ENCODE results near the gene RBP3.
A peak's percentile ranks its signal among the peaks of the same experiment; 100 is the strongest.

Gene RBP3

GRCh38 chr10:47357911-47358310 lies 9.7 kb downstream of the RBP3 start:
- no peak for DNase-seq (ENCODE audit: low read depth, low spot score)

DNA sequence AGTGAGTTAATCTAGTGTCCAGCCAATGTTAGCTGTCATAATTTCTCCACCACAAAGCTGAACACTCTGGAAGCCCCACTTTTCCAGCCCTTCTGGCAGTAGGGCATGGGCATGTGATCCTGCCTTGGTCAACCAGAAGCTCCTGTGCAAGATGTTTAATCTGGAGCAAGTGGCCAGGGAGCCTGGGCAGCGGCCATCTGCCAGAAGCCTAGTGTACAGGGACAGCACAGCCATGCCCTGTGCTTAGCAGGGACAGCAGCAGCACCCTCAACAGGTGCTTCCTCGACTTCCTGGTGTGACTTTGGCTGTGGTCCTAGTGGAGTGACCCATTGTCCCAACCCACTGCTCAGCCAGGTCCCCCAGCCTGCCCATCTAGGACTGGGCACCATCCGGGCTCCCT lies 10.3 kb downstream of the RBP3 start:
- DNase-seq (ENCODE audit: low read depth, low spot score), result no peak

GRCh38 chr10:47359101-47359500 lies 10.9 kb downstream of the RBP3 start:
- DNase-seq (ENCODE audit: low read depth, low spot score), result no peak

DNA sequence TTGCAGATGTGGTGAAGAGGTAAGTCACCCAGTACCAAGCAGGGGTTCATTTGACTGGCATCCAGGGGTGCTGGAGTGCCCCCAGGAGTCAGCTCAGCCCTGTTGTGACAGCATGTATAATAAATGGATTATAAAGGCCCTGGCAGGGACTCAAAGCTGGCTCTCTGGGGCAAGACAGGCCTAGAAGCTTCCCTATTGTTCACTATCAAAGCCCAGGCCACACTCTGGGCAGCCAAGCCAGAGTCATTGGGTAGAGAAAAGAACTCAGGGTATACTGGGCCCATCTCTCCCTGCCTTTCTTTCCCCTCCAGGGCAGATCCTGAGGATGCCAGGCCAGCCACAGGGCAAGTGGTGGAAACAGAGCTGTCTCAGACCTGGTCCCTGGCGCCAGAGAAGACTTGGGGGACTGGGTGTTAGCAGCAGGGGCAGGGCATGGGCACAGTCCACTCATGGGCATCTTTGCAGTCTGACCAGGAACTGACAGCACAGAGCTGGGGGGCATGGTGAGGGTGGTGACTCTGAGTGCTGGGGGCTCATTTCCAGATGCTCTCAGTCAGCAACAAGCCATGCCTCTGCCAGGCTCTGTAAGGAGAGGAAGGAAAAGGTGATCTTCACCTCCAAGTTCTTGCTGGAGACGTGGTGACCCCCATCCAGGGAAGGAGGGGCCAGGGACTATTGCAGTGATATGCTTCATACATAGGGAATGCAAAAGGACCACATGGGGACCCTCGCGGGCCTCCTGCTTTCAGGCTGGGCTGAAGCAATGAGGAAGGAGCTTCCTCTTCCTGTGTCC lies 11.7 kb downstream of the RBP3 start:
- DNase-seq (ENCODE audit: low read depth, low spot score), result no peak

DNA sequence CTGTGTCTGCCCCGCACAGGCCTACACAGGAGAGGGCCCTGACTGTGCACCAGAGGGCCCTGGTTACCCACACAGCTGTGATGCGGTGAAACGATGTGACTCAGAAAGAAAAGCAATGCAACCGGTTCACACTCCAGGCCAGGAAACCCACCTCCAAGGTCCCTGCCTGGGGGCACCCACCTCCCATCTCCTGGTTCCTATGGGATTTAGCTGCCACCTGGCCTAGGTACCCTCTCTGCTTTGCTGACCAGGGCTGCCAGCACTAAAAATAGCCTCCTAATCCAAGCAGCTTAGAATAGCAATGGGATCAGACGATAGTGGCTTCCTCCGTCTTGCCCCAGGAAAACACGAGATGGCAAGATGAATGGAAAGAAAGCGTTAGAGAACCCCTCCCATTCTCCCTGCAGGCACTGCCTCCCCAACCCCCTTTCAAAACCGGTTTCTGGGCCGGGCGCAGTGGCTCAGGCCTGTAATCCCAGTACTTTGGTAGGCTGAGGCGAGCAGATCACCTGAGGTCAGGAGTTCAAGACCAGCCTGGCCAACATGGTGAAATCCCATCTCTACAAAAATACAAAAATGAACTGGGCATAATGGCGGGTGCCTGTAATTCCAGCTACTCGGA lies 12.4 kb downstream of the RBP3 start:
- no peak for DNase-seq (ENCODE audit: low read depth, low spot score)

- peak; percentile 35 for DNase-seq (ENCODE audit: low read depth, low spot score)
These were observed 13.1 kb downstream of the RBP3 start for GRCh38 chr10:47361293-47361692.

GRCh38 chr10:47362199-47362598 lies 14.0 kb downstream of the RBP3 start:
- no peak for DNase-seq (ENCODE audit: low read depth, low spot score)

DNA sequence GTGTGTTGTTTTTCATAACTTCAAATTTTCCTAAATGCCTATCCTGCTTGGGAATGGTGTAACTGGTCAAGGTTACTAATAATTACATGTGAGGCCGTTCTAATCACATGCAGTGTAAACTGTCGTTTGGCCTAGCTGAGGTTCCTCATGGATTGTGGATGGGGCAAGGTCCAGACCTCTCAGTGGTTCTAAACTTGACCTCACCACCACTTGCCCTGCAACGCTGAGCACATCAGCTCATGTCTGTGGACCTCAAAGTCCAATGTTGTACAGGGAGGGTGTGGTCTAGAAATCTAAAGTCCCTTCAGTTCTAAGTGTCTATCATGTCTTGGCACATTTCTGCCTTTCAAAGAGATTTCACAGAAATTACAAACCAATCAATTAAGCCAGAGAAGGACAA lies 15.6 kb downstream of the RBP3 start:
- no peak for DNase-seq (ENCODE audit: low read depth, low spot score)

- DNase-seq (ENCODE audit: low read depth, low spot score), result no peak
These were observed 16.2 kb downstream of the RBP3 start for GRCh38 chr10:47364366-47364765.

- no peak for DNase-seq (ENCODE audit: low read depth, low spot score)
These were observed 16.7 kb downstream of the RBP3 start for GRCh38 chr10:47364911-47365310.

DNA sequence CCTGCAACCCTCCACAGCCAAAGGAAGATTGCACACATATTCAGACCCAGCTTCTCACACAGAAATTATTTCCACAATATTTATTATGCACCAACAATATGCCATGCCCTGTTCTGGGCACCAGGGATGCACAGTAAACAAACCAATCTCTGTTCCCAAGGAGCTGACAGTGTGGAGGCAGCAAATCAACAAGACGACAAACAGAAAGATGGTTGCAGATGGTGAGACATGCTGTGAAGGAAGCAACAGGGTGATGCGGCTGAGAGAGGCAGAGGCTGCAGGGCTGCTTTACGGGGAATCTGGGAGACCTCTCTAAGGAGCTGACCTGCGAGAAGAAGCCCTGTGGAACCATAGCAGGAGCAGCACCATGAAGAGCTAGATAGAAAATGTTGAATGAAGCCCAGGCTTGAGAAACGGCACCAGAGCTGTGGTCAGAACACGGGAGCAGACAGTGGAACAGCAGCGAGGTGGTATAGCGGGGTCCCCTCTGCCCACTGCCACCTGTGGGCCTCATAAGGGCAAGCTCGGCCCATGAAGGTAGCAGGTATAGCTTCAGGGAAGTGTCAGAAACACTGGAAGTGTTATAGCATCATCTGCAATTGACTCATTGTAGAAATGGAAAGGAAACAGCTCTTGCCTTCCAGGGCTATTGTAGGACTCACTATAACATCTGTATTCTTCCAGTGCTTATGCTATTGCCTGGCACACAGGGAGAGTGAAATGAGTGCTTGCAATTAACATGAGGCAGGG lies 17.4 kb downstream of the RBP3 start:
- no peak for DNase-seq (ENCODE audit: low read depth, low spot score)

- no peak for DNase-seq (ENCODE audit: low read depth, low spot score)
These were observed 18.0 kb downstream of the RBP3 start for GRCh38 chr10:47366181-47366631.

DNA sequence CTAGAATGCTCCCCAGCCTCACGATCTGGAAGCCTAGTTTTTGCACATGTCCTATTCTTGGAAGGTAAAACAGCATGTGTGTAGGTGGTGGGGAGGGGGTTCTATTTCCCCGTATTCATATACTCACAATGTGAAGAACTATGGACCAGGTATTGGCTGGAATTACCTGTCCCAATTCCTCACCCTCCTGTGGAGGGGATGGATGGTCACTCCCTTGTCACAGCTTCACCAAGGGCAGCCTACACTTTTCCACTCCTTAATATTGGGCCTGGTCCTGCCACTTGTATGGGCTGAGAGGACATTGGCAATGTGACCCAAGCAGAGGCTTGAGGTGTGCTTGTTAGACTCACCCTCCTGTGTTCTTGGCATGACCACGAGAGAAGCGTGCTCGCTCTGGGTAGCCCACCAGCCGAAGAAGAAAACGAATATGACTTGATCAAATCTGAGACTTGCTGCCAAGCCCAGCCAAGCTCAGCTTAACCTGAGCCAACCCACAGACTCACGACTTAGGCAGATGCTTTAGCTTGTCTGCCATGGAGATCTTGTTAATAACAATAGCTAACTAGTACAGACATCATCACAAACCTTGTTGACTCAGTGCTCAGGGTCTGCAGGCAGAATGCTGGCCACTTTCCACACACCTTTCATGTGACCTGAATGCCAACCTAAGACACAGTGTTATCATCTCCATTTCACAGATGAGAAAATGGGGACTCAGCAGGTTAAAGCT lies 18.7 kb downstream of the RBP3 start:
- no peak for DNase-seq (ENCODE audit: low read depth, low spot score)

DNA sequence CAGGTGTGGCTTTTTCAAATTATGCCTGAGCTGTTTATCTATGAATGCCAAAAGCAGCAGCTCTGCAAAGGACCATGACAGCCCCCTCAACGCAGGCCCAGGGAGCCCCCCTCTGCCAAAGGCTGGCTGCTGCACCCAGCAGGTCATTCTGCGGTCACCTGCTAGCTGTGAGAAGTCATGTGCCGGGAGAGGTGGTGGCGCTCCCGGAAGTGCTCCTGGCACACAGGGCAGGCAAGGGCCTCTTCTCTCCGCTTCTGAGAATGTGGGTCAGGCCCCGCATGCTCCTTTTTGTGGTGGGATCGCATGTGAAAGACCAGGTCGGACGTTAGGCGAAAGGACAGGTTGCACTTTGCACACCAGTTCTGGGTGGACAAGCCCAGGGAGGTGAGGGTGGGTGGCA lies 19.5 kb downstream of the RBP3 start:
- no peak for DNase-seq (ENCODE audit: low read depth, low spot score)

- no peak for DNase-seq (ENCODE audit: low read depth, low spot score)
These were observed 20.4 kb downstream of the RBP3 start for GRCh38 chr10:47368431-47369180.

DNA sequence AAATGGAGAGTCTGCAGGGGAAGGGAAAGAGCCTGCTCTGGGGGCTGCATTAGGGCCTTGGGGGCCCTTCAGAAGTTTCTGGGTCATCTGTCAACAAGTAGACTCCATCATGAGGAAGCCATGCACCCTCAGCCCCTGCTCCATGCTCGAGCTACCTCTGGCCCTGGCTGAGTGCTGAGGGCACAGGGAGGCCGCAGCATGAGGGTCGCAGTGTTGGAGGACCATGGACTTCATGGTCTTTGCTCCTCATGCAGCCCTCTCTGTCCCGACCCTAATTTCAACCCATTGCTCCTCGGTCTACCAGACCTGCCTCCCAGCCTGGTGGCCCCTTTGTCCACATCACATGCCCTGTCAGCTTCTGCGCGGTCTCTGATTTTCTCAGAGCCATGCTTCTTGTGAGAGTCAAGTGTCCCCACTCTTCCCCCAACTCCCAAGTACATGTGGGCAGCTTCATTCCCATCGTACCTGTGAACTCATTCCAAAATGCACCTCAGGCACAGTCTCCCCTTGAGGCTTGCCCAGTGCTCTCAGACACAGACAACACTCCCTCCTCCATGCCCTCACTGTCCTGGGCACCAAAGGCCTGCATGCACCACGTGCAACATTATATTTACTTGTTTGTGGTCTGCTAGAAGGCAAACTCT lies 21.2 kb downstream of the RBP3 start:
- no peak for DNase-seq (ENCODE audit: low read depth, low spot score)

GRCh38 chr10:47370015-47370767 lies 22.0 kb downstream of the RBP3 start:
- DNase-seq (ENCODE audit: low read depth, low spot score), result no peak

GRCh38 chr10:47370878-47371277 lies 22.7 kb downstream of the RBP3 start:
- DNase-seq (ENCODE audit: low read depth, low spot score), result no peak

DNA sequence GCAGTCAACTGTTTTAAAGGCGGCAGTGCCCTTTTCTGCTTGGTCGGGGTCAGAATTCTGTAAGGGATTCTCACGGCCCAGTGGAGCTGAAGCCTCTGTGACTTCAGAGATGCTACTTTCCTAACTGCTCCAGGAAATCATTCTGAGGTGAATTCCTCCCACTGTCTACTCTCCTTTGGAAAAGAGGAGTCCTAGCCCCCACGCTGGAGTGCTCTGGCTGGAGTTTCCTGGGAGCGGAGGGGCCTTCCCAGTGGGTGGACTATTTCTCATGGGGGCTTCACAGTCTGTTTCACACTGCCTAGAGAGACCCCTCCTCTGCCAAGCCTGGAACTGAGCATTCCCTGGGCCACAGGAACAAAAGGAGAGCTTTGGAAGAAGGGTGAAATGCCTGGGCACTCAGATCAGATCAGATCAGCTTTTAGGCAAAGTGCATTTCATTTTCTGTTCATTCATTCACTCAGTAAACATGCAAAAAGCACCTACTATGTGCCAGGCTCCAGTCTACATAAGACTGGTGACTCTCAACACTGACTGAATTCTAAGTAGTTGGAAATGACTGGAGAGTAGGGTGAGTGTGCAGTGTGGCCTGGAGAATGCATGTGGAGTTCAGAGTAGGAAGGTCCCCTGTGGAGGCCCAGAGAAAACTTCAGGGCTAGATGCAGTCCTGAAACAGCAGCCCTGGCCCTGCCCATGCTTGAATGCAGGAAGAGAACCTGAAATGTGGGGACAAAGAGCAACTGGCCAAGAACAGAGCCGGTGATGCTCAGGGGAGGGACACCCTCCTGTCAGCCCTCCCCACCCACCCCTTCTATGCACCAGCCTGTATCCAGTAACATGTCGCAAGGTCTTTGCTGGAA lies 23.7 kb downstream of the RBP3 start:
- no peak for DNase-seq (ENCODE audit: low read depth, low spot score)

All from iPS DF 19.7 (cell line).